Measurements from ENCODE around the gene GSE1. TPM values are rescaled to one million over a fixed set of nuclear protein-coding genes. Genes with fewer than 3 reads are reported as not detected.
A peak's percentile ranks its signal among the peaks of the same experiment; 100 is the strongest.

The GSE1 gene
- total RNA-seq, 1 experiment from 2014 or later, result 97.5 TPM

GRCh38 chr16:85608887-85609286 lies 4.2 kb upstream of the GSE1 start:
- Histone ChIP-seq H3K27ac (ENCODE audit: low read length) (peak overlapping the region; percentile 67), H3K9me3 (ENCODE audit: control insufficient read depth, insufficient read depth, low read depth, low read length) (no peaks in the 10 kb centered on the region), H3K27me3 (ENCODE audit: control insufficient read depth, insufficient read depth, low read length) (no peaks in the 10 kb centered on the region), H3K4me1 (ENCODE audit: control insufficient read depth, insufficient read depth, low read length) (peaks cover 55% of the 10 kb centered on the region), H3K4me3 (ENCODE audit: low read depth in 2 of 2, low read length in 2 of 2) (no peak overlapping the region), H3K36me3 (ENCODE audit: control insufficient read depth, insufficient read depth, low read length) (no peaks in the 10 kb centered on the region; the same call in 1 of the 2 replicates)
- no TSS peak for BruUV-seq (replicated peaks)
- ATAC-seq (no peak), DNase-seq (ENCODE audit: low read depth, low spot score) (no peak)
- POLR2A ChIA-PET, result interaction anchor here (0.6 kb wide), 1 partner anchor 21 kb away, joined by 3 read pairs; no protein-coding TSS in a partner anchor
- intact Hi-C loops (cut with micrococcal nuclease; ENCODE audit: unreplicated experiment), result no loop called here
- CTCF ChIA-PET, result interaction anchor here (0.6 kb wide), 1 partner anchor 362 kb away, joined by 3 read pairs; no protein-coding TSS in a partner anchor
- TF ChIP-seq, protein P1, sequence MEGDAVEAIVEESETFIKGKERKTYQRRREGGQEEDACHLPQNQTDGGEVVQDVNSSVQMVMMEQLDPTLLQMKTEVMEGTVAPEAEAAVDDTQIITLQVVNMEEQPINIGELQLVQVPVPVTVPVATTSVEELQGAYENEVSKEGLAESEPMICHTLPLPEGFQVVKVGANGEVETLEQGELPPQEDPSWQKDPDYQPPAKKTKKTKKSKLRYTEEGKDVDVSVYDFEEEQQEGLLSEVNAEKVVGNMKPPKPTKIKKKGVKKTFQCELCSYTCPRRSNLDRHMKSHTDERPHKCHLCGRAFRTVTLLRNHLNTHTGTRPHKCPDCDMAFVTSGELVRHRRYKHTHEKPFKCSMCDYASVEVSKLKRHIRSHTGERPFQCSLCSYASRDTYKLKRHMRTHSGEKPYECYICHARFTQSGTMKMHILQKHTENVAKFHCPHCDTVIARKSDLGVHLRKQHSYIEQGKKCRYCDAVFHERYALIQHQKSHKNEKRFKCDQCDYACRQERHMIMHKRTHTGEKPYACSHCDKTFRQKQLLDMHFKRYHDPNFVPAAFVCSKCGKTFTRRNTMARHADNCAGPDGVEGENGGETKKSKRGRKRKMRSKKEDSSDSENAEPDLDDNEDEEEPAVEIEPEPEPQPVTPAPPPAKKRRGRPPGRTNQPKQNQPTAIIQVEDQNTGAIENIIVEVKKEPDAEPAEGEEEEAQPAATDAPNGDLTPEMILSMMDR (IDR thresholded peaks at IDR 0.05), result no peak; the same call in 1 of the 2 replicates
- TF ChIP-seq TCF7L2 (IDR thresholded peaks at IDR 0.05; ENCODE audit: low read depth, low read length) (no peak), POLR2AphosphoS5 (IDR thresholded peaks at IDR 0.05; ENCODE audit: low read depth, low read length) (no peak), SIN3A (IDR thresholded peaks at IDR 0.05; ENCODE audit: borderline replicate concordance, insufficient read depth, low read depth, low read length) (no peak)
- TF ChIP-seq, protein P2, sequence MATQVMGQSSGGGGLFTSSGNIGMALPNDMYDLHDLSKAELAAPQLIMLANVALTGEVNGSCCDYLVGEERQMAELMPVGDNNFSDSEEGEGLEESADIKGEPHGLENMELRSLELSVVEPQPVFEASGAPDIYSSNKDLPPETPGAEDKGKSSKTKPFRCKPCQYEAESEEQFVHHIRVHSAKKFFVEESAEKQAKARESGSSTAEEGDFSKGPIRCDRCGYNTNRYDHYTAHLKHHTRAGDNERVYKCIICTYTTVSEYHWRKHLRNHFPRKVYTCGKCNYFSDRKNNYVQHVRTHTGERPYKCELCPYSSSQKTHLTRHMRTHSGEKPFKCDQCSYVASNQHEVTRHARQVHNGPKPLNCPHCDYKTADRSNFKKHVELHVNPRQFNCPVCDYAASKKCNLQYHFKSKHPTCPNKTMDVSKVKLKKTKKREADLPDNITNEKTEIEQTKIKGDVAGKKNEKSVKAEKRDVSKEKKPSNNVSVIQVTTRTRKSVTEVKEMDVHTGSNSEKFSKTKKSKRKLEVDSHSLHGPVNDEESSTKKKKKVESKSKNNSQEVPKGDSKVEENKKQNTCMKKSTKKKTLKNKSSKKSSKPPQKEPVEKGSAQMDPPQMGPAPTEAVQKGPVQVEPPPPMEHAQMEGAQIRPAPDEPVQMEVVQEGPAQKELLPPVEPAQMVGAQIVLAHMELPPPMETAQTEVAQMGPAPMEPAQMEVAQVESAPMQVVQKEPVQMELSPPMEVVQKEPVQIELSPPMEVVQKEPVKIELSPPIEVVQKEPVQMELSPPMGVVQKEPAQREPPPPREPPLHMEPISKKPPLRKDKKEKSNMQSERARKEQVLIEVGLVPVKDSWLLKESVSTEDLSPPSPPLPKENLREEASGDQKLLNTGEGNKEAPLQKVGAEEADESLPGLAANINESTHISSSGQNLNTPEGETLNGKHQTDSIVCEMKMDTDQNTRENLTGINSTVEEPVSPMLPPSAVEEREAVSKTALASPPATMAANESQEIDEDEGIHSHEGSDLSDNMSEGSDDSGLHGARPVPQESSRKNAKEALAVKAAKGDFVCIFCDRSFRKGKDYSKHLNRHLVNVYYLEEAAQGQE (IDR thresholded peaks at IDR 0.05; ENCODE audit: insufficient read depth in 1 of 2, low read depth in 2 of 2, low read length in 1 of 2), result no peak
- in situ Hi-C loops (cut with HindIII; ENCODE audit: low pct_unique_long_range_greater_than_20kb, low sequenced_read_pairs), result no loop called here

DNA sequence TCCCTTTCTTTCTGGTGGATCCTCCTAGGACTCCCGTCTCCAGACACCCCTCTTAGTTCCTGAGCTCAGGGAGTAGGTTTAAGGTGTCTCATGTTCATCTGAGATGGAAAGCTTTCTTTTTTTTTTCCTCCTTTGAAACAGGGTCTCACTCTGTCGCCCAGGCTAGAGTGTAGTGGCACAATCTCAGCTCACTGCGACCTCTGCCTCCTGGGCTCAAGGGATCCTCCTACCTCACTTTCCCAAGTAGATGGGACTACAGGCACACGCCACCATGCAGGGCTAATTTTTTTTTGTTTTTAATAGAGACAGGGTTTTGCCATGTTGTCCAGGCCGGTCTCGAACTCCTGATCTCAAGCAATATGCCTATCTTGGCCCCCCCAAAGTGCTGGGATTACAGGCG lies 3.6 kb upstream of the GSE1 start:
- POLR2A ChIA-PET, result no interaction called here

More for the DNA sequence above, 3.6 kb upstream of the GSE1 start:
- DNase-seq (ENCODE audit: low read depth, low spot score) (no peak), ATAC-seq (no peak)
- no peaks in the 10 kb centered on the region for H3K9me3 ChIP-seq (ENCODE audit: control insufficient read depth, insufficient read depth, low read depth, low read length)
- TF ChIP-seq POLR2AphosphoS5 (IDR thresholded peaks at IDR 0.05; ENCODE audit: low read depth, low read length), result no peak
- TF ChIP-seq, protein P1 (IDR thresholded peaks at IDR 0.05), result no peak
- no peak for TF ChIP-seq TCF7L2 (IDR thresholded peaks at IDR 0.05; ENCODE audit: low read depth, low read length)
- no peak for TF ChIP-seq SIN3A (IDR thresholded peaks at IDR 0.05; ENCODE audit: borderline replicate concordance, insufficient read depth, low read depth, low read length)
- TF ChIP-seq, protein P2 (IDR thresholded peaks at IDR 0.05; ENCODE audit: insufficient read depth in 1 of 2, low read depth in 2 of 2, low read length in 1 of 2), result no peak
- H3K4me3 ChIP-seq (ENCODE audit: low read depth in 2 of 2, low read length in 2 of 2), result no peak overlapping the region
- in situ Hi-C loops (cut with HindIII; ENCODE audit: low pct_unique_long_range_greater_than_20kb, low sequenced_read_pairs), result no loop called here
- no peaks in the 10 kb centered on the region; the same call in 1 of the 2 replicates for H3K36me3 ChIP-seq (ENCODE audit: control insufficient read depth, insufficient read depth, low read length)
- H3K27ac ChIP-seq (ENCODE audit: low read length), result peak overlapping the region; percentile 67
- CTCF ChIA-PET, result interaction anchor here (0.6 to 2.2 kb wide), 3 partner anchors 46 to 363 kb away, joined by 3 to 7 read pairs (median 6); no protein-coding TSS in a partner anchor
- peaks cover 53% of the 10 kb centered on the region for H3K4me1 ChIP-seq (ENCODE audit: control insufficient read depth, insufficient read depth, low read length)
- no peaks in the 10 kb centered on the region for H3K27me3 ChIP-seq (ENCODE audit: control insufficient read depth, insufficient read depth, low read length)
- BruUV-seq (replicated peaks), result no TSS peak
- intact Hi-C loops (cut with micrococcal nuclease; ENCODE audit: unreplicated experiment), result no loop called here
